A549 (cell line): ENCODE results near the gene MEX3C. TPM values are rescaled to one million over a fixed set of nuclear protein-coding genes. Genes with fewer than 3 reads are reported as not detected.

ENCODE experiments used
- ATAC-seq, 2 experiments: fragments of 200-7000 bp in 1 of 2; fragments of >200 bp in 1 of 2; cut with Nextera tagmentation in 1 of 2; cut with Tn5 transposase in 1 of 2; 3 replicates each; pipeline versions ENCODE4 v1.8.0 to v1.9.1; 2018 to 2020; ENCODE audit warnings: mild to moderate bottlenecking in 1 of 2, moderate library complexity in 1 of 2
- CTCF ChIA-PET: fragments of 300-600 bp; sonication (Branson Sonifier 250); formaldehyde crosslinking; extraction: SDS; loops from one replicate; lab custom pipeline; 2021; ENCODE audit warnings: antibody characterized with exemption, inconsistent platforms; lab: Yijun Ruan, JAX
- POLR2A ChIA-PET: fragments of 350-600 bp; formaldehyde crosslinking; extraction: SDS; loops from one replicate; lab custom pipeline; 2021; ENCODE audit warnings: antibody characterized with exemption, inconsistent platforms; lab: Yijun Ruan, JAX
- DNase-seq, 2 experiments: peaks; one replicate each; pipeline versions ENCODE4 v3.0.0 to v3.0.0-alpha.2; 2011 to 2016; ENCODE audit warnings: low read depth in 1 of 2, low spot score in 1 of 2
- FAIRE-seq: peaks from 2 replicates; lab custom pipeline; 2011; peaks lifted over from hg19 to GRCh38; lab: Jason Lieb, UNC
- H3K27ac ChIP-seq, 2 experiments: fragments of >200 bp; sonication (Bioruptor Twin); formaldehyde crosslinking; 3 replicates each; pipeline ENCODE4 v1.5.1; 2016 to 2017
- H3K4me1 ChIP-seq: fragments of >200 bp; sonication (Bioruptor Twin); formaldehyde crosslinking; 3 replicates; pipeline ENCODE4 v1.6.1; 2016
- H3K4me2 ChIP-seq: fragments of >200 bp; sonication (Bioruptor Twin); formaldehyde crosslinking; 3 replicates; pipeline ENCODE4 v1.6.1; 2016
- H3K4me3 ChIP-seq: fragments of >200 bp; sonication (Bioruptor Twin); formaldehyde crosslinking; 3 replicates; pipeline ENCODE4 v1.5.1; 2016
- H3K9me3 ChIP-seq: fragments of >200 bp; sonication (Bioruptor Twin); formaldehyde crosslinking; 3 replicates; pipeline ENCODE4 v1.6.1; 2016
- CBX2 ChIP-seq: fragments of 200-600 bp; sonication (generic); IDR thresholded peaks from 2 replicates; pipeline ENCODE4 v1.6.1; 2016; ENCODE audit warnings: low read depth, mild to moderate bottlenecking, borderline replicate concordance
- CEBPB ChIP-seq, 2 experiments: fragments of >200 bp in 1 of 2; sonication (Bioruptor Twin) in 1 of 2; formaldehyde crosslinking in 1 of 2; IDR thresholded peaks; 2 replicates each; pipeline ENCODE4 v1.6.1; 2012 to 2016
- CHD4 ChIP-seq: fragments of 200-600 bp; sonication (generic); IDR thresholded peaks from 2 replicates; pipeline ENCODE4 v1.6.1; 2016; ENCODE audit warnings: antibody characterized with exemption, mild to moderate bottlenecking, borderline replicate concordance
- E2F6 ChIP-seq: IDR thresholded peaks from 2 replicates; pipeline ENCODE4 v1.6.1; 2012; ENCODE audit warnings: low read depth, borderline replicate concordance
- EHMT2 ChIP-seq: fragments of 200-600 bp; sonication (generic); IDR thresholded peaks from 2 replicates; pipeline ENCODE4 v1.6.1; 2016; ENCODE audit warnings: antibody characterized with exemption, low read depth, mild to moderate bottlenecking, moderate library complexity
- FOSL2 ChIP-seq, 2 experiments: fragments of 450-650 bp in 1 of 2; fragments of >200 bp in 1 of 2; sonication (Bioruptor Twin) in 1 of 2; formaldehyde crosslinking; IDR thresholded peaks; 2 replicates each; pipeline versions ENCODE4 v1.5.0 to v1.6.1; 2016 to 2020; ENCODE audit warnings: mild to moderate bottlenecking in 1 of 2, moderate library complexity in 1 of 2
- HES2 ChIP-seq: fragments of >200 bp; sonication (Bioruptor Twin); formaldehyde crosslinking; IDR thresholded peaks from 2 replicates; pipeline ENCODE4 v1.6.1; 2016
- HOXB13 ChIP-seq: fragments of 250-450 bp; sonication (Bioruptor Pico); IDR thresholded peaks from 2 replicates; pipeline ENCODE4 v1.5.0; 2020; ENCODE audit warnings: low read depth, mild to moderate bottlenecking, moderate library complexity
- JUN ChIP-seq, 2 experiments: fragments of >200 bp; sonication (Bioruptor Twin); formaldehyde crosslinking; IDR thresholded peaks; 2 replicates in 1 of 2; 3 replicates in 1 of 2; pipeline ENCODE4 v1.6.1; 2016 to 2017
- MAFK ChIP-seq: fragments of 450-650 bp; IDR thresholded peaks from 2 replicates; pipeline ENCODE4 v1.6.1; 2014; ENCODE audit not compliant: partially characterized antibody
- MYC ChIP-seq: IDR thresholded peaks from 2 replicates; pipeline ENCODE4 v1.6.1; 2012; ENCODE audit warnings: mild to moderate bottlenecking, inconsistent platforms, low read length, improper control_type of control experiment, borderline replicate concordance
- PBX3 ChIP-seq: IDR thresholded peaks from 2 replicates; pipeline ENCODE4 v1.6.1; 2012
- RAD21 ChIP-seq, 2 experiments: fragments of >200 bp in 1 of 2; sonication (Bioruptor Twin) in 1 of 2; formaldehyde crosslinking in 1 of 2; IDR thresholded peaks in 1 of 2; conservative IDR thresholded peaks in 1 of 2; 2 replicates in 1 of 2; 3 replicates in 1 of 2; pipeline ENCODE4 v1.6.1; 2012 to 2018; ENCODE audit warnings: inconsistent platforms in 1 of 2
- RCOR1 ChIP-seq: fragments of 150-350 bp; IDR thresholded peaks from 2 replicates; pipeline ENCODE4 v1.6.1; 2014; ENCODE audit warnings: antibody characterized with exemption, low read length, low read depth
- REST ChIP-seq: fragments of 200-600 bp; sonication (generic); IDR thresholded peaks from 2 replicates; pipeline ENCODE4 v1.6.1; 2016; ENCODE audit warnings: antibody characterized with exemption, mild to moderate bottlenecking, moderate library complexity
- RNF2 ChIP-seq: fragments of 200-600 bp; sonication (generic); IDR thresholded peaks from 2 replicates; pipeline ENCODE4 v1.6.1; 2016; ENCODE audit warnings: low read depth, mild to moderate bottlenecking, antibody characterized with exemption, moderate library complexity, borderline replicate concordance
- SMC3 ChIP-seq: fragments of >200 bp; sonication (Bioruptor Twin); formaldehyde crosslinking; IDR thresholded peaks from 3 replicates; pipeline ENCODE4 v1.6.1; 2018; ENCODE audit warnings: inconsistent platforms
- TP53 ChIP-seq: fragments of 250-450 bp; sonication (Bioruptor Pico); IDR thresholded peaks from 2 replicates; pipeline ENCODE4 v1.5.0; 2021; ENCODE audit warnings: mild to moderate bottlenecking, moderate library complexity
- ZC3H11A ChIP-seq: fragments of 450-650 bp; IDR thresholded peaks from 2 replicates; pipeline ENCODE4 v1.6.1; 2014; ENCODE audit warnings: antibody characterized with exemption, mild to moderate bottlenecking
- ZNF302 ChIP-seq: fragments of 250-450 bp; sonication (Bioruptor Pico); IDR thresholded peaks from 2 replicates; pipeline ENCODE4 v1.9.0; 2021; ENCODE audit warnings: inconsistent platforms, mild to moderate bottlenecking, moderate library complexity
- WGBS: methylation state at CpG from one replicate; pipeline ENCODE4 v1.1.6; 2017; ENCODE audit errors: missing lambda C conversion rate; 5-methylcytosine and 5-hydroxymethylcytosine counted together
- polyA plus RNA-seq, 4 experiments: library from polyadenylated mRNA; depleted of rRNA in 3 of 4; stranded (reverse); fragments of >200 nt; fragmentation: RNase III in 1 of 4; extraction: RNeasy Plus Mini Kit Qiagen cat#74134 plus additional on column Dnase treatment in 1 of 4; gene quantifications; 2 replicates in 3 of 4; 3 replicates in 1 of 4; pipeline ENCODE4 v1.2.3, GENCODE V29; 2011 to 2017
- TF ChIP-seq, protein P1 (sequence below): fragments of >200 bp; sonication (Bioruptor Twin); formaldehyde crosslinking; IDR thresholded peaks from 3 replicates; pipeline ENCODE4 v1.6.1; 2016
- TF ChIP-seq, protein P2 (sequence below): fragments of 250-450 bp; sonication (Bioruptor Pico); IDR thresholded peaks from 2 replicates; pipeline ENCODE4 v1.5.0; 2020; ENCODE audit warnings: low read depth, mild to moderate bottlenecking, moderate library complexity

MEX3C gene
- polyA plus RNA-seq, 2 of the 4 experiments (the other 2 are of a cell fraction) = 17.2 to 48.5 TPM

- ChIA-PET CTCF (no interaction called here), POLR2A (no interaction called here)
- TF ChIP-seq TP53 (CRISPR knock-in tag) = no peak
- TF ChIP-seq, protein P1, sequence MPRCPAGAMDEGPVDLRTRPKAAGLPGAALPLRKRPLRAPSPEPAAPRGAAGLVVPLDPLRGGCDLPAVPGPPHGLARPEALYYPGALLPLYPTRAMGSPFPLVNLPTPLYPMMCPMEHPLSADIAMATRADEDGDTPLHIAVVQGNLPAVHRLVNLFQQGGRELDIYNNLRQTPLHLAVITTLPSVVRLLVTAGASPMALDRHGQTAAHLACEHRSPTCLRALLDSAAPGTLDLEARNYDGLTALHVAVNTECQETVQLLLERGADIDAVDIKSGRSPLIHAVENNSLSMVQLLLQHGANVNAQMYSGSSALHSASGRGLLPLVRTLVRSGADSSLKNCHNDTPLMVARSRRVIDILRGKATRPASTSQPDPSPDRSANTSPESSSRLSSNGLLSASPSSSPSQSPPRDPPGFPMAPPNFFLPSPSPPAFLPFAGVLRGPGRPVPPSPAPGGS = no peak
- Histone ChIP-seq H3K4me3 (no peak overlapping the region), H3K9me3 (no peaks in the 10 kb centered on the region), H3K4me1 (no peaks in the 10 kb centered on the region), H3K27ac (no peak overlapping the region), H3K4me2 (no peak overlapping the region)
- ATAC-seq (no peak), DNase-seq (no peak), FAIRE-seq (no peak)
- 0% methylated on average over 1 of the region's 1 CpG for WGBS
These were observed 30.2 kb upstream of the MEX3C start for GRCh38 chr18:51227660-51228059.

DNA sequence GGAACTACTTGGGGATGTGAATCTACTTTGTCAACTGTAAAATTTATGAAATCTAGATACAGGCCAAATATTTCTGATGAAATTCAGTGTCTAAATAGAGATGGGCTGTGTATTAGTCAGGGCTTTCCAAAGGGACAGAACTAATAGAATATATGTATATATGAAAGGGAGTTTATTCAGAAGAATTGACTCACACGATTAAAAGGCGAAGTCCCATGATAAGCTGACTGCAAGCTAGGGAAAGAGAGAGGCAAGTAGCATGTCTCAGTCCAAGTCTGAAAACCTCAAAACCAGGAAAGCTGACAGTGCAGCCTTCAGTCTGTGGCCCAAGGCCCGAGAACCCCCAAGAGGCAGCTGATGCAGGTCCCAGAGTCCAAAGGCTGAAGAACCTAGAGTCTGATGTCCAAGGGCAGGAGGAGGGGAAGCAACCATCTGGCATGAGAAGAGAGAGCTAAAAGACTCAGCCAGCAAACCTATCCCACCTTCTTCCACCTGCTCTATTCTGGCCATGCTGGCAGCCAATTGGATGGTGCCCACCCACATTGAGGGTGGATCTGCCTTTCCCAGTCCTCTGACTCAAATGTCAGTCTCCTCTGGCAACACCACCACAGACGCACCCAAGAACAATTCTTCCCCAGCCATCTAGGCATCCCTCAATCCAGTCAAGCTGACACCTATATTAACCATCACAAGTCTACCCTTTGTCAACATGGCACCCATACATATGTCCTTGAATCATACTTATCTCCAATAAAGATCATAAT lies 29.3 kb upstream of the MEX3C start:
- CTCF ChIA-PET = no interaction called here
- 70% methylated on average over 4 of the region's 4 CpGs for WGBS
- DNase-seq = no peak
- H3K4me3 ChIP-seq = no peak overlapping the region
- TF ChIP-seq PBX3 (no peak), E2F6 (no peak), MYC (no peak), SMC3 (no peak), EHMT2 (no peak), RNF2 (no peak), ZNF302 (CRISPR knock-in tag) (no peak), RCOR1 (no peak), CHD4 (no peak), JUN (IDR thresholded peaks at IDR 0.05) (no peak)
- TF ChIP-seq, protein P2, sequence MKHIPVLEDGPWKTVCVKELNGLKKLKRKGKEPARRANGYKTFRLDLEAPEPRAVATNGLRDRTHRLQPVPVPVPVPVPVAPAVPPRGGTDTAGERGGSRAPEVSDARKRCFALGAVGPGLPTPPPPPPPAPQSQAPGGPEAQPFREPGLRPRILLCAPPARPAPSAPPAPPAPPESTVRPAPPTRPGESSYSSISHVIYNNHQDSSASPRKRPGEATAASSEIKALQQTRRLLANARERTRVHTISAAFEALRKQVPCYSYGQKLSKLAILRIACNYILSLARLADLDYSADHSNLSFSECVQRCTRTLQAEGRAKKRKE (CRISPR knock-in tag) = no peak
- no peaks in the 10 kb centered on the region for H3K9me3 ChIP-seq
- H3K4me1 ChIP-seq = no peaks in the 10 kb centered on the region
- no peak for FAIRE-seq
- no peak for ATAC-seq
- no peak overlapping the region for H3K27ac ChIP-seq
- no peak overlapping the region for H3K4me2 ChIP-seq
- POLR2A ChIA-PET = no interaction called here

DNA sequence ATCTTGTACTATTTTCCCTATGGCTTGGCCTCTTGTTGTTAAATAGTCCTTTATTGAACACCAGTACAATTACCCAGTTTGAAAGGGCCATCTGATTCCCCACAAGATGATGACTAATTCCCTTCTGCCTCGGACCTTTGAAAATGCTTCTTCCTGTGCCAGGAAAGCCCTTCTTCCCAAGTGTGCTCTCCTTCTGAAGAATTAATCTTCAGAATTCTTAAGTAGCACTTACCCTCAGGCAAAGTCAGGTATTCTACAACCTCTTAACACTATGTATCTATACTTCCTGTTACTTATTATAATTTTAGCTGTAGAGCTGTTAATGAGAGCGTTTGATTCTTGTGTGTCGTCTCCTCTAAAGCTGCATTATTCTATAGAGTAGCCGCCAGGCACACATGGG lies 28.6 kb upstream of the MEX3C start:
- Histone ChIP-seq H3K4me2 (no peak overlapping the region), H3K4me3 (no peak overlapping the region), H3K4me1 (no peaks in the 10 kb centered on the region), H3K27ac (no peak overlapping the region), H3K9me3 (no peaks in the 10 kb centered on the region)
- ATAC-seq = no peak
- ChIA-PET POLR2A (no interaction called here), CTCF (no interaction called here)
- DNase-seq = no peak
- no peak for FAIRE-seq
- WGBS = 63% methylated on average over 4 of the region's 4 CpGs
- TF ChIP-seq FOSL2 (IDR thresholded peaks at IDR 0.05) = no peak
- no peak for TF ChIP-seq FOSL2 (CRISPR knock-in tag; IDR thresholded peaks at IDR 0.05)
- TF ChIP-seq REST = no peak
- TF ChIP-seq MAFK = no peak
- TF ChIP-seq CEBPB (IDR thresholded peaks at IDR 0.05) = no peak
- TF ChIP-seq CBX2 = no peak
- TF ChIP-seq ZC3H11A = no peak
- no peak for TF ChIP-seq HOXB13 (CRISPR knock-in tag)
- no peak for TF ChIP-seq RCOR1
- no peak for TF ChIP-seq ZNF302 (CRISPR knock-in tag)
- TF ChIP-seq TP53 (CRISPR knock-in tag) = no peak
- no peak for TF ChIP-seq RAD21 (conservative IDR thresholded peaks at IDR 0.05 in 1 of 2, IDR thresholded peaks at IDR 0.05 in 1 of 2)
- no peak for TF ChIP-seq MYC
- TF ChIP-seq HES2 = no peak
- TF ChIP-seq, protein P2 (CRISPR knock-in tag) = no peak
- no peak for TF ChIP-seq RNF2
- no peak for TF ChIP-seq EHMT2
